MM.1S (cell line): ENCODE results near the gene PYHIN1.

Experiments
- DNase-seq: peaks from one replicate; pipeline ENCODE4 v3.0.0-alpha.2; 2015
- H2AFZ ChIP-seq: fragments of 300-600 bp; sonication (generic); 2 replicates; pipeline ENCODE4 v1.6.0; 2016; ENCODE audit warnings: antibody characterized with exemption, low read length
- H3F3A ChIP-seq: fragments of 300-600 bp; sonication (generic); 2 replicates; pipeline ENCODE4 v1.6.1; 2016; ENCODE audit warnings: mild to moderate bottlenecking, antibody characterized with exemption, low read length, moderate library complexity, mixed read lengths; ENCODE audit not compliant: insufficient read depth
- H3K27ac ChIP-seq: fragments of 300-600 bp; sonication (generic); 2 replicates; pipeline ENCODE4 v1.5.1; 2016; ENCODE audit warnings: mild to moderate bottlenecking, low read length
- H3K27me3 ChIP-seq: fragments of 300-600 bp; sonication (generic); replicated peaks from 2 replicates; pipeline ENCODE4 v1.6.0; 2016; ENCODE audit warnings: low read length; ENCODE audit not compliant: insufficient read depth
- H3K36me3 ChIP-seq: fragments of 300-600 bp; sonication (generic); replicated peaks from 2 replicates; pipeline ENCODE4 v1.6.1; 2016; ENCODE audit warnings: mild to moderate bottlenecking, low read length, mixed read lengths; ENCODE audit not compliant: insufficient read depth
- H3K4me1 ChIP-seq: fragments of 300-600 bp; sonication (generic); 2 replicates; pipeline ENCODE4 v1.6.1; 2016; ENCODE audit warnings: low read length, mixed read lengths
- H3K4me2 ChIP-seq: fragments of 300-600 bp; sonication (generic); 2 replicates; pipeline ENCODE4 v1.6.0; 2016; ENCODE audit warnings: low read depth, low read length
- H3K4me3 ChIP-seq: fragments of 300-600 bp; sonication (generic); 2 replicates; pipeline ENCODE4 v1.5.1; 2016; ENCODE audit warnings: low read length, mixed read lengths
- H3K79me2 ChIP-seq: fragments of 300-600 bp; sonication (generic); 2 replicates; pipeline ENCODE4 v1.6.1; 2016; ENCODE audit warnings: mixed run types, low read length, mixed read lengths
- H3K9ac ChIP-seq: fragments of 300-600 bp; sonication (generic); 2 replicates; pipeline ENCODE4 v1.6.1; 2016; ENCODE audit warnings: low read length, mixed read lengths
- H3K9me2 ChIP-seq: fragments of 300-600 bp; sonication (generic); replicated peaks from 2 replicates; pipeline ENCODE4 v1.6.1; 2016; ENCODE audit warnings: mild to moderate bottlenecking, low read length, mixed read lengths; ENCODE audit not compliant: insufficient read depth
- H3K9me3 ChIP-seq: fragments of 300-600 bp; sonication (generic); replicated peaks from 2 replicates; pipeline ENCODE4 v1.6.1; 2016; ENCODE audit warnings: mild to moderate bottlenecking, low read length, mixed read lengths; ENCODE audit not compliant: insufficient read depth
- H4K20me1 ChIP-seq: fragments of 300-600 bp; sonication (generic); 2 replicates; pipeline ENCODE4 v1.6.1; 2016; ENCODE audit warnings: mild to moderate bottlenecking, low read length, moderate library complexity, mixed read lengths; ENCODE audit not compliant: insufficient read depth
- CTCF ChIP-seq: fragments of 300-600 bp; sonication (generic); IDR thresholded peaks from 2 replicates; pipeline ENCODE4 v1.5.1; 2016; ENCODE audit warnings: antibody characterized with exemption, low read length, mixed read lengths
- EZH2 ChIP-seq: fragments of 300-600 bp; sonication (generic); optimal IDR thresholded peaks from 2 replicates; pipeline ENCODE3; 2017; ENCODE audit warnings: low read depth, mild to moderate bottlenecking, antibody characterized with exemption, low read length, mixed read lengths
- EZH2phosphoT487 ChIP-seq: fragments of 300-600 bp; sonication (generic); IDR thresholded peaks from 2 replicates; pipeline ENCODE4 v1.6.1; 2018; ENCODE audit warnings: antibody characterized with exemption, low read length

PYHIN1 gene

GRCh38 chr1:158932171-158932570, 819 bp downstream of the PYHIN1 start:
- Histone ChIP-seq H3K9ac (no peak overlapping the region), H3K9me3 (no peaks in the 10 kb centered on the region; the same call in 1 of the 2 replicates), H3K27me3 (no peaks in the 10 kb centered on the region), H4K20me1 (no peaks in the 10 kb centered on the region), H3K27ac (no peak overlapping the region), H3K4me3 (no peak overlapping the region), H3K79me2 (no peaks in the 10 kb centered on the region), H3K9me2 (no peaks in the 10 kb centered on the region), H3K4me1 (peaks cover 3% of the 10 kb centered on the region; the same call in 1 of the 2 replicates), H3F3A (no peaks in the 10 kb centered on the region), H3K4me2 (no peak overlapping the region), H3K36me3 (no peaks in the 10 kb centered on the region), H2AFZ (no peak overlapping the region)
- DNase-seq: no peak
- TF ChIP-seq EZH2: no peak
- TF ChIP-seq EZH2phosphoT487: no peak
- no peak for TF ChIP-seq CTCF

- peaks cover 3% of the 10 kb centered on the region; the same call in 1 of the 2 replicates for H3K4me1 ChIP-seq
- no peaks in the 10 kb centered on the region for H3K27me3 ChIP-seq
- H3K9ac ChIP-seq: peak overlapping the region; percentile 9; the same call in 1 of the 2 replicates
- no peaks in the 10 kb centered on the region for H3F3A ChIP-seq
- peak overlapping the region; percentile 63 for H3K4me2 ChIP-seq
- no peaks in the 10 kb centered on the region for H3K9me3 ChIP-seq
- no peak for TF ChIP-seq CTCF
- TF ChIP-seq EZH2: no peak
- TF ChIP-seq EZH2phosphoT487: no peak
- peak overlapping the region; percentile 68 for H2AFZ ChIP-seq
- H4K20me1 ChIP-seq: no peaks in the 10 kb centered on the region
- H3K36me3 ChIP-seq: no peaks in the 10 kb centered on the region
- no peaks in the 10 kb centered on the region for H3K9me2 ChIP-seq
- no peaks in the 10 kb centered on the region for H3K79me2 ChIP-seq
- peak; percentile 60 for DNase-seq
- no peak overlapping the region for H3K27ac ChIP-seq
- H3K4me3 ChIP-seq: peak overlapping the region; percentile 28
Observed at GRCh38 chr1:158933621-158934020, 2.3 kb downstream of the PYHIN1 start.

- no peaks in the 10 kb centered on the region for H3K9me2 ChIP-seq
- H3K27me3 ChIP-seq: no peaks in the 10 kb centered on the region
- H3K9me3 ChIP-seq: no peaks in the 10 kb centered on the region
- H3K27ac ChIP-seq: no peak overlapping the region
- no peaks in the 10 kb centered on the region for H3F3A ChIP-seq
- no peaks in the 10 kb centered on the region for H3K79me2 ChIP-seq
- DNase-seq: no peak
- no peak overlapping the region for H3K9ac ChIP-seq
- H3K4me3 ChIP-seq: no peak overlapping the region
- TF ChIP-seq CTCF (no peak), EZH2 (no peak), EZH2phosphoT487 (no peak)
- H4K20me1 ChIP-seq: no peaks in the 10 kb centered on the region
- 0 out of 2 replicates have a peak, but pooled peaks cover 5% of the 10 kb centered on the region for H3K4me1 ChIP-seq
- H3K36me3 ChIP-seq: no peaks in the 10 kb centered on the region
- no peak overlapping the region for H3K4me2 ChIP-seq
- H2AFZ ChIP-seq: no peak overlapping the region
Observed at GRCh38 chr1:158939180-158939579, 7.8 kb downstream of the PYHIN1 start.
